Measurements from ENCODE around the gene GID8.
"Not testable (repeated sequence)": the region's sequence is repeated elsewhere in the genome, so short reads cannot be mapped to it uniquely, and the experiment has no call there.

Gene GID8

DNA sequence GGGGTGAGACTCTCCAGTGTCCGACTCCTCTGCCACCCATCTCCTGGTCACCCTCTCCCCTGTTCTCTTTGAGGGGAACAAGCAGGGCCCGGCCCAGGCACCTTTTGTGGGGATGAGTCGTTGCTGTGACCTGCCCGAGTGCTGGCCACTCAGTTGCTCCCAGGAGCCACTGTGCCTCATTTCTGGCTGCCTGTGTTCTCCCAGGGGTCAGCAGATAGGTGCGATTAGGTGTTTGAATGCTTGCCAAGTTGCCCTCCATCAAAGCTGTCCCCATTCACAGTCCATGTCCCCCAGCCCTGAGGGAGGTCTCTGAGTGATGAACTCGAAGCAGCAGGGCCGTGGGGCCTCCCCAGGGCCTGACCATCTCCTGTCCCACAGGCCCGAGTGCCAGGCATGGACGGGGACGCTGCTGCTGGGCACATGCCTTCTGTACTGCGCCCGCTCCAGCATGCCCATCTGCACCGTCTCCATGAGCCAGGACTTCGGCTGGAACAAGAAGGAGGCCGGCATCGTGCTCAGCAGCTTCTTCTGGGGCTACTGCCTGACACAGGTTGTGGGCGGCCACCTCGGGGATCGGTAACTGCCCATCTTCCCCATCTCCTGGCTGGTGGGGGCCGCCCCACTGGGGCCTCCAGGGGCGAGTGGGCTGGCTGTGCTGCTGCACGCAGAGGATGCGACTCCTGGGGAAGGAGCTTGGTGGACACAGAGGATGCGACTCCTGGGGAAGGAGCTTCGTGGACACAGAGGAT, 18.6 kb downstream of the GID8 start:
- in situ Hi-C loops (cut with MboI; ENCODE audit: low sequenced_read_pairs) = no loop called here

DNA sequence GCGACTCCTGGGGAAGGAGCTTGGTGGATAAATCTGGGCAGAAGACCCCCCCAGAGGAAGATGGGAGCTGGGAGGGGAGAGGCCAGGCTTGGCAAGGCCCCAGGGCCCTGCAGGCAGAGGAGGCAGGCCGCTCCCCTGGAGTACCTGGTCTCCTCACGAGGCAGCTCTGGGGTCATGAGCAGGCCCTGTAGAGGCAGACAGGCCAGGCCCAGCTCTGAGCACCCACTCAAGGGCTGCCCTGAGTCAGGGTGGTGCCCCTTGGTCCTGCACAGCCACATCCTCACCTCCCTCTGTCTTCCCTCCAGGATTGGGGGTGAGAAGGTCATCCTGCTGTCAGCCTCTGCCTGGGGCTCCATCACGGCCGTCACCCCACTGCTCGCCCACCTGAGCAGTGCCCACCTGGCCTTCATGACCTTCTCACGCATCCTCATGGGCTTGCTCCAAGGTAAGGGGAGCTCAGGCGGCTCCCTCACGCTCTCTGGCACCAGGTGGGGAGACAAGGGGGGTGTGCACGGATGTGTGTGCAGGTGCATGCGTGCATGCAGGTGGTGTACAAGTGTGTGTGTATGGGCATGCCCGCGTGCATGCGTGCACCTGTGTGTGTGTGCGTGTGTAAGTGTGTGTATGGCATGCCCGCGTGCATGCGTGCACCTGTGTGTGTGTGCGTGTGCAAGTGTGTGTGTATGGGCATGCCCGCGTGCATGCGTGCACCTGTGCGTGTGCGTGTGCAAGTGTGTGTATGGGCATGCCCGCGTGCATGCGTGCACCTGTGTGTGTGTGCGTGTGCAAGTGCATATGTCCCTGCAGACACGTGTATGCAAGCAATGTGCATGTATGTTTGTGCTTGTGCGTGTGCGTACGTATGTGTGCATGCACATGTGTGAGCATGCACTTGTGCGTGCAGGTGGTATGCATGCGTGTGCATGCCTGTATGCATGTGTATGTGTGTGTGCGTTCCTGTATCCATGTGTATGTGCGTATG, 19.5 kb downstream of the GID8 start:
- in situ Hi-C loops (cut with MboI; ENCODE audit: low sequenced_read_pairs) = no loop called here

DNA sequence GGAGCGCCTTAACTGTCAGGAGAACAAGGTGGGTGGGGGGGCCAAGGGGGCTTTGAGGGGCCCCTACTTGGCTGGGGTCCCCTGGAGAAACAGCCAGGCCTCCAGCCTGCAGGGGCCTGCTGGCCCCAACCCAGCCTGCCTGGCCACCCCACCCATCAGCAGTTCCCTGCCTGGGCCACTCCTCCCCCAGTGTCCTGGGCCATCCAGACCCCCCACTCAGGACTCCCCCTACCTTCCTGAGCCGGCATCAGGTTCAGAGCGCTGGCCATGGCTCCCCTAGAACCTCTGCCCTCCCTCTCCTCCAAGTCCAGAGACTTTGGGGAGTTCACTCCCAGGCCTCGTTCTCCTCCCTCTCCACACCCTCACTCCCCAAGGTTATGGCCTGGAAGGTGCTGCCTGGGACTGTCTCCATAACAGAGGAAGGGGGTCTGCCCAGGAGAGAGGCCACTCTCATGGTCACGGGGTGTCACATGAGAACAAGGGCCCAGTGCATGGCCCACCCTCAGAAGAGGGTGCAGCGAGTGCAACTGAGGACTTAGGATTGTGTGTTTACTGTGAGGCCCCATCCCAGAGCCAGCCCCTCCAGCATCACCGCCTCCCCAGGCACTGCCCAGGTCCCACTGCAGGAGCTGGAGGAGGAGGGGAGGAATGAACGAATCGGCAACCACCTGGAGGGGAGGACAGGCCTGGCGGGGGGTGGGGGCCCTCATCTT, 20.6 kb downstream of the GID8 start:
- in situ Hi-C loops (cut with MboI; ENCODE audit: low sequenced_read_pairs) = no loop called here

DNA sequence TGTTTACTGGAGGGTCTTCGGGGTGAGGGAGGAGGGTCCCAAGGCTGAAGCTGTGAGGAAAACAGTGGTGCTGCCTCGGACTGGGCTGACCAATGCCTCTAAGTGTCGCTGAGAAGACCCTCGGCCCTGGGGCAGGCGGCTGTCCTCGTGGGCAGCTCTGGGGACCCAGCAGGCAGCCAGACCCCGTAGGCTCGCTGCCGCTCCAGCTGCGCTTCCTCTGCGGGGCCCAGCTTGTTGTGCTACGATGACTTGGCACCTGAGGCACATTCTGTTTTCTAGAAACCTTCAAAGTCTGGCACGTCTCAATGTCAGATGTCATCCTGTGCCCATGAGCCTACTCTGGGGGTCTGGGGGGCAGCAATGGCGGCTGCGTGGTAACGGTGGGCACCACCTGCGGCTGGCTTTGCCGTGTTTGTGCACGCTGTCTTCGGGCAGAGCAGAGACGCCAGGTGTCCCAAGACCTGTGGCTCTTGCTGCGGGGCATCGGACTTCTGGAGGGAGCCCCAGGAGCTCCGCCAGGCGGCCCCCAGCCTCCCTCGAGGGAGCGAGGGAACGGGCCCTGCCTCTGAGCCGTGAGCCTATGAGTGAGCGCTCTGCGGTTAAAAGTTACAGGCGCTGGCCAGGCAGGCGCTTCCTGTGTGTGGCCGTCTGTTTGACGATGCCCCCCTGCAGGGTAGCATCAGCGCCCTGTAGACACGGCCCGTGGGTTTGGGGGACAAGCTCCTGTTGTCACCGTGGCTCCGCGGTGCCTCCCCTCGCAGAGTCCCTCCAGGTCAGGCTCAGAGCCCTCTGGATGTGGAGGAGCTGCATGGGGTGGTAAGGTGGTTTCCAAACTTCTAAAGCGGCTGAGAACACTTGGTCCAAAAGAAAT, 21.4 kb downstream of the GID8 start:
- in situ Hi-C loops (cut with MboI; ENCODE audit: low sequenced_read_pairs) = no loop called here

DNA sequence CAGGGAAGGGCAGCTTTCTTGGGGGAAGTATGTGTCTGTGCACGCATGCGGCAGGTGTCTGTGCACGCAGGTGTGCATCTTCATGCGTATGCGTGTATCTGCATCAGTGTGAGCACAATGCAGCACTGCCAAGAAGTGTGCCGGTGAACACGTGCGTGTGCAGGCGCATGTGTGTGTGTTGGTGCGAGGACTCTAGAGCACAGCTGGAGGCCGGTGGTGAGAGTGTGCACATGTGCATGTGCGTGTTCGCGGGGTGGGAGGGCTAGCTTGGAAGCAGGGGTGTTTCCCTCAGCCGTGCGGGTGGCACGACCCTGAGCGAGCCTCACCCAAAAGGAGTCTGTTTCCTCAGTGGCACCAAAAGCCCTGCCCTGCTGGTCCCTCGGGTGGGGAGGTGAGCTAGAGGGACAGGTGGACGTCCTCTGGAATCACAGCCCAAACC, 22.1 kb downstream of the GID8 start:
- in situ Hi-C loops (cut with MboI; ENCODE audit: low sequenced_read_pairs) = no loop called here

DNA sequence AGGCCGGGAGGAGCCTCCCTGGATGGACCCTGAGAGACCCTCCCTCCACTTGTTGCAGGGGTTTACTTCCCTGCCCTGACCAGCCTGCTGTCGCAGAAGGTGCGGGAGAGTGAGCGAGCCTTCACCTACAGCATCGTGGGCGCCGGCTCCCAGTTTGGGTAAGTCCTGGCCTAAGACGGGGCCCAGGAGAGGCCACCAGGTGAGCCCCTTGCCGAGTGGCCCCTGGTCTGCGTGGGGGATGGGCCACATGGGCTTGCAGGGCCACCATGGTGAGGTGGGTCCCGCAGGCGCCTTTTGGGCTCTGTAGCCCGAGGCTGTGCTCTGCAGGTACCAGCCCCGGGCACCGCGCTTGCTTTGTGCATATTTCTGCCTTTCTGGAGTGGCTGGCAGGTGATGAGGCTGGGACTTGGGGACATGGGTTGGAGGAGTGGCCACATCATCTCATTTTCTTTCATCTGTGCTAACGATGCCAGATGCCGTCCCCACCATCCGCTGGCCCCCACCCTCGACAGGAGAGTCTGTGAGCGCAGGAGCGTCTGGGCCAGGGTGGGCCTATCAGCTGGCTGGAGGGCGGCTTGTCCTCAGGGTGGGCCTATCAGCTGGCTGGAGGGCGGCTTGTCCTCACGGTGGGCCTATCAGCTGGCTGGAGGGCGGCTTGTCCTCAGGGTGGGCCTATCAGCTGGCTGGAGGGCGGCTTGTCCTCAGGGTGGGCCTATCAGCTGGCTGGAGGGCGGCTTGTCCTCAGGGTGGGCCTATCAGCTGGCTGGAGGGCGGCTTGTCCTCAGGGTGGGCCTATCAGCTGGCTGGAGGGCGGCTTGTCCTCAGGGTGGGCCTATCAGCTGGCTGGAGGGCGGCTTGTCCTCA, 22.7 kb downstream of the GID8 start:
- in situ Hi-C loops (cut with MboI; ENCODE audit: low sequenced_read_pairs) = not testable (repeated sequence)

DNA sequence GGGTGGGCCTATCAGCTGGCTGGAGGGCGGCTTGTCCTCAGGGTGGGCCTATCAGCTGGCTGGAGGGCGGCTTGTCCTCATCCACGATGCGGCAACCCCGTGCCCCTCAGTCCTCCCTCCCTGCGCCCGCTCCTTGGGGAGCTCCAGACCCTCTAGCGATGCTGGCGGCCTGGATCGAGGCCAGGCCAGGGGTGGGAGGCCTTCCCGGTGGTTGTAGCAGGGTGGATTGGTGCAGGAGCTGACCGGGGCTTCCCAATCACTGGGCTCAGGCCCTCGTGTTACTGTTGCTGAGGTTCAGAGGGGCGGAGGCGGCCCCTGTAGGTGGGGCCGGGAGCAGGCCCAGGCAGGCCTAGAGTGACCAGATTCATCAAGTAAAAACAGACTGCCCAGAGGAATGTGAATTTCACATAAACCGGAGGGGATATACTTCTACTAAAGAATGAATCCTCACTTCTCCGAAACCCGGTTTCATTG, 23.4 kb downstream of the GID8 start:
- in situ Hi-C loops (cut with MboI; ENCODE audit: low sequenced_read_pairs) = no loop called here

DNA sequence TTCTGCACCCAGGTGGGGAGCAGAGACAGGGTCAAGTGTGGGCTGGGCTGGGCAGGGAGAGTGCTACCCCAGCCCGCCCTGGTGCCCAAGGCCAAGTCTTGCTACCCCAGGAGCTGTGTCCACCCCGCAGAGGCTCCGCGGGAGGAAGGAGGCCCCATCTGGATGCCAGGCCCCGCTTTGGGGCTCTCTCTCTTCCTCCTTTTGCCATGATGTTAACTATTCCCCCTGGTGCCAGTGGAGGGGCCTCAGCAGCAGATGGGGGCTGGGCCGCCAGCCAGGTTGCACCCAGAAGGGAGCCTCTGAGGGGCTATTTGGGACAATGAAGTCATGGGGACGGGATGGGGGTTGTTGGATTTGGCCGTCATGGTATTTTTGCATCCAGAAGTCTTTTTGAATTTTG, 23.9 kb downstream of the GID8 start:
- in situ Hi-C loops (cut with MboI; ENCODE audit: low sequenced_read_pairs) = no loop called here

DNA sequence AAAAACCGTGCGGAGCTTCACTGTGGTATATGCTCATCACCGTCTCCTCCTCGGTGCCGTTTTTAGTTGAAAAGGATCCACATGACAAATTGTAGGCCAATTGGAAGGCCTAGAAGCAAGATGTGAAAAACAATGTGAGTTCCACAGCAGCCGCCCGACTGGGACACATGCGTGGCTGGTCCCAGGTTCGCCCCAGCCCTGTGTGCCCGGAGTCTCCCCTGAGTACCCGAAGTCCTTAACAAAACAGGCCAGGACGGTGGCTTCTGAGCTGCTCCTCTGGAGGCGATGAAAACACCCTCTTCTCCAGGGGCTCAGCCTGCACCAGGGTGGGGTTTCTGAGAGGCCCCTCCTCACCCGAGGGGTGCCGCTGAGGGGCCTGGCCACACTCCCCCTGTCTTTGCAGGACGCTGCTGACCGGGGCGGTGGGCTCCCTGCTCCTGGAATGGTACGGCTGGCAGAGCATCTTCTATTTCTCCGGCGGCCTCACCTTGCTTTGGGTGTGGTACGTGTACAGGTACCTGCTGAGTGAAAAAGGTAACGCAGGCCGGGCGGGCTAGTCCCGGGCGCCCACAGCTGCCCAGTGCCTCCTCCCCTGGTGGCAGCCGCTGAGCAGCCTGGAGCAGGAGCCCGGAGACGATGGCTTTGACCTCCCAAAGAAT, 24.4 kb downstream of the GID8 start:
- in situ Hi-C loops (cut with MboI; ENCODE audit: low sequenced_read_pairs) = no loop called here

DNA sequence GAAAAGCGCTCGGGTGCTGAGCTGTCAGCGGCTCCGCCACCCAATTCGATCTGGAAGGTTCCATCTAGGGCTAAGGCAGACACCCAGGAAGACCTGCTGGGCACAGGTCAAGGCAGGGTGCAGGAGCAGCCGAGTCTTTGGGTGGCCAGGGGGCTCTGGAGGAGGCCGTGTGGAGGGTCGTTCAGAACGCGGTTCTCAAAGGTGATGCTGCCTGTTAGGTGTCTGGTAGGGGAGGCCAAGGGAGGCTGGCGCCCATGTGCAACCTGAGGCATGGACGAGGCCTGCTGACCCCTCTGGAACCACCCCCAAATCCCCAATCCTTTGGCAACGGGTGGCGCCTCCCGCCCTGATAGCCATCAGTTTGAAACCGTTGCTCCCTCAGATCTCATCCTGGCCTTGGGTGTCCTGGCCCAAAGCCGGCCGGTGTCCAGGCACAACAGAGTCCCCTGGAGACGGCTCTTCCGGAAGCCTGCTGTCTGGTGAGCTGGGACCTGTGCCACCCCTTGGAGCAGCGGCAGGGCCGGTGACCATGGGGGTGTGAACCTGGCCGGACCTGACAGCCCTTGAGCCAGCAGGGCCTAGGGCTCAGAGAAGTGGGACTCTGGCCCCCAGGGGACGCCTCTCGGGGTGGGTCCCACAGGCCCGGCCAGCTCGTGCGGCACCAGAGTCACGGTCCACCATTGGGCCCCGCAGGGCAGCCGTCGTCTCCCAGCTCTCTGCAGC, 25.1 kb downstream of the GID8 start:
- in situ Hi-C loops (cut with MboI; ENCODE audit: low sequenced_read_pairs) = no loop called here

DNA sequence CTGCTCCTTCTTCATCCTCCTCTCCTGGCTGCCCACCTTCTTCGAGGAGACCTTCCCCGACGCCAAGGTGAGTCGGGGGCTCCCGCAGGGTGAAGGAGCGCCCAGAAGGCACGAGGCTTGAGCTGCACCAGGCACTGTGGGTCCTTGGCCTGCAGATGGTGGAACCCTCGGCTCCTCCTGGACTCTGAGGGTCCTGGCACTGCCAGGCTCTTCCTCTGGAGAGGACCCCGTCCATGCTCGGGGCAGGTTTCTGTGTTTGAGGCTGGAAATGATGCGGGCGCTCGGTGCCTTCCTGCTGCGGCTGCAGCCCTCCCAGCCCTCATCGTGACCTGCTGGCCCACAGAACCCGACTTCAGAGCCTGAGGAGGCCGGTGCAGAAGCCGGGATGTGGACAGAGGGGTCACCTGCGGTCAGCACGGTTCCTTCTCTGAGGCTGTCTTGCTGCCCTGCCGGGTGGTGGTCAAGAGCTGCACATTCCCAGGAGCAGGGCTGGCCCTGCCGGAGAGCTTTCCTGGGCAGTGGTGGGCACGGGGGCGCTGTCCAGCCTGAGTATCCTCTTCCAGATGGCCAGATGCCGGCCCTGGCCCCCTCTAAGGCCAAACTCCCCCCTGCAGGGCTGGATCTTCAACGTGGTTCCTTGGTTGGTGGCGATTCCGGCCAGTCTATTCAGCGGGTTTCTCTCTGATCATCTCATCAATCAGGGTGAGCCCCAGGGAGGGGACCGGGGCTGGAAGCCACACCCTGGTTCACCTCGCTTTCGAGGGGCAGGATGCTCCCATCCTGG, 25.9 kb downstream of the GID8 start:
- in situ Hi-C loops (cut with MboI; ENCODE audit: low sequenced_read_pairs) = no loop called here

DNA sequence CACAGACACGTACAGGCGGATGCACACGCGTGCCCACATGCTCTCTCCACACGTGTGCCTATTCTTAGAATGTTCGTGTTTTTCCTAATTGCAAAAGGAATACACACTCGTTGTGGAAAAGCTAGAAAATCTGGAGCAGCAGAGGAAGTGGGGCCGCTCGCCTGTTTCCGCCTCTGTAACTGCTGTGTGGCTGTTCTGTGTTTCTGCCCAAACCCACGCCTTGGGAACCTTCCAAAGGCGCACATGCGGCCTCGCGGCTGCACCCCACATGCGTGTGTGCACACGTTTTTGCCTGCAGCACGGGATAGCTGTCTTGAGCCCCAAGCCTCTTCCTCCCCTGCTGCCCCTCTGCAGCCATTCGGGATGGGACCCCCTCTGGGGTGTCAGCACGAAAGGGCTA, 26.8 kb downstream of the GID8 start:
- in situ Hi-C loops (cut with MboI; ENCODE audit: low sequenced_read_pairs) = no loop called here

DNA sequence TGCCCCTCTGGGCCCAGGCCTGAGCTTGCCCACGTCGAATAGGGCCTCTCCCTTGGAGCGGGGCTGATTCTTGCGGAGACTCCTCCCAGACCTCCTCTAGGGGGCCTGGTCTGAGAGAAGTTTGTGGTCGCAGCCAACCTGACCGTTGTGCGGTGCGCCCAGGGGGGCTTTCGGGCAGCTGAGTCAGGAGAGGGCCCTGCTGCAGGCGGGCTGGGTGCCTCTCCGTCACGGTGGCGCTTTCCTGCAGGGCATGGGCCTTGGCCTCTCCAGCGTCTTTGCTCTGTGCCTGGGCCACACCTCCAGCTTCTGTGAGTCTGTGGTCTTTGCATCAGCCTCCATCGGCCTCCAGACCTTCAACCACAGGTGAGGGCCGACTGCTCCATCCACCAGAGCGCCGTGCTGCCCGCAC, 27.4 kb downstream of the GID8 start:
- in situ Hi-C loops (cut with MboI; ENCODE audit: low sequenced_read_pairs) = no loop called here

DNA sequence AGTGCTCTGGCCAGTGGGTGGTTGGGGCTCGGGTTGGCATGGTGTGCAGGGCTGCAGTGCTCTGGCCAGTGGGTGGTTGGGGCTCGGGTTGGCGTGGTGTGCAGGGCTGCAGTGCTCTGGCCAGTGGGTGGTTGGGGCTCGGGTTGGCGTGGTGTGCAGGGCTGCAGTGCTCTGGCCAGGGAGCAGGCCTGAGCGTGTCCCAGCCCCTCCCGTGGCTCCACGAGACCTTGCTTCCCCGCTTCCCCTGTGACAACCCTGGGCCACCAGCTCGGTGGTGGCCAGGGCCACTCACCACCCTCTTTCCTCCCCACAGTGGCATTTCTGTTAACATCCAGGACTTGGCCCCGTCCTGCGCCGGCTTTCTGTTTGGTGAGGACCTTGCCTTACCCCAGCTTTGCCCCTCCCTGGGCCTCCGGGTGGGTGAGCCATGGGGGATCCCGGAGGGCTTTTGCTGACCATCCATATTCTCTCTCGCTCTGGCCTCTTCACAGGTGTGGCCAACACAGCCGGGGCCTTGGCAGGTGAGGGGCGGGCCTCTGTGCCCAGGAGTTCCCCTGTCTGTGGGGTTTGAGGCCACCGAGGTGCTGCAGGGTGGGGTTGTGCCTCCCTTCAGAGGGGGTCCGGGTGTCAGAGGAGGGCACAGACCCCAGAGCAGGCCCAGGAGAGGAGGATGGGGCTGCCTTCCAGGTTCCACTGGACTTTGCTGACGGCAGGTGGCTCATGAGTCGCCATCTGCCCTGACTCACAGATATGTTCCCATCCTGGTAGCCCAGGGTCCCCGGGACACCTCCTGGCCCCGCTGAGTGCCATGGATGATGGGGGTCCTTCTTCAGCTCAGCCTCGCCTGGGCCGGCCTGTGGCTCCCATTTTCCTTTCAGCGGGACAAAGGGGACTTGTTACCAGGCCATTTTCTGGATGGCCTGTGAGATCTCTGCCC, 28.5 kb downstream of the GID8 start:
- in situ Hi-C loops (cut with MboI; ENCODE audit: low sequenced_read_pairs) = no loop called here

DNA sequence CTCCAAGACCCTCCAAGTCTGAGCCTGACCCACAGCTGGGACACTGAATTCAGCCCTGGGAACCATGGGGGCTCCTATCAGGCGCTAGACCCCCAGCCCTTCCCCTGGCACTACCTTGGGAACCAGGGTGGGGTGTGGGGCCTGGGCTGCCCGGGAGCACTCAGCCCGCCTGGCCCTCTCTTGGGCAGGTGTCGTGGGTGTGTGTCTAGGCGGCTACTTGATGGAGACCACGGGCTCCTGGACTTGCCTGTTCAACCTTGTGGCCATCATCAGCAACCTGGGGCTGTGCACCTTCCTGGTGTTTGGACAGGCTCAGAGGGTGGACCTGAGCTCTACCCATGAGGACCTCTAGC, 29.2 kb downstream of the GID8 start:
- in situ Hi-C loops (cut with MboI; ENCODE audit: low sequenced_read_pairs) = no loop called here

DNA sequence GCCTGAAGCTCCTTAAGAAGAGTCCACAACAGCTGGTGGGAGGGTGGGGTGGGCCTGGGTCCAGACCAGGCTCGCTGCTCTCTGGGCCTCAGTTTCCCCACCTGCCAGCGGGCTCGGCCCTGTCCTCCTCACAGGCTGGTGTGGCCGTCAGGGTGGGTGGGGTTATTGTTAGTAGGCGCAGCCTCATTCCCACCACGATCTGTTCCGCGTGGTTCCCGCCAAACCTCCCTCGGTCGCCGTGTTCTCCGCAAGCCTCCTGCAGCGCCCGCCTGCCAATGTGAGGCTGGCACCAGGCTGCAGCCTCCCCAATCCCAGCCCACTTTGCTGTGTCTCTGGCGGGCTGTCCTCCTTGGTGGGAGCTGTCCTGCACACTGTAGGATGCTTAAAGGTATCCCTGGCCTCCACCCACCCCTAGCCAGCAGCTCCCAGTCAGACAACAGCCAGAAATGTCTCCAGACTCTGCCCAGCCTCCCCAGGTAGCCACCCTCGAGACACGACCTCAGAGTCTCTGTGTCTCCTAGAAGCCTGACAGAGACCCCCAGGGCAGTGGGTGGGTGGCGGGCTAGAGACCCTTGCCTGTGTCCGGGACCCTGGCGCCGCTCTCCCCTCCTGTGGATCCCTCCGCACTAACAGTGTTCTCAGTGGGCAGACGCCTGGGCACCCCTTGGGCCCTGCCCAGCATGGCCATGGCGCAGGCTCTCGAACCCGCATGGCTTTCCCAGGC, 29.8 kb downstream of the GID8 start:
- in situ Hi-C loops (cut with MboI; ENCODE audit: low sequenced_read_pairs) = no loop called here
